ENCODE measurements around the gene PDE9A. TPM values are rescaled to one million over a fixed set of nuclear protein-coding genes. Genes with fewer than 3 reads are reported as not detected.

Gene PDE9A
- total RNA-seq, 2 donors from 2014 or later, result 45.9 to 62.4 TPM

GRCh38 chr21:42656872-42657271 is 3.5 kb downstream of the PDE9A start:
- Histone ChIP-seq H3K9me3 (ENCODE audit: control insufficient read depth, low read length) (no peaks in the 10 kb centered on the region), H3K4me1 (ENCODE audit: control insufficient read depth, insufficient read depth, low read length) (peaks cover 20% of the 10 kb centered on the region), H3K9ac (ENCODE audit: extremely low read depth, low read length, poor library complexity, severe bottlenecking) (no peak overlapping the region), H3K36me3 (ENCODE audit: control insufficient read depth, insufficient read depth, low read length) (peaks cover 16% of the 10 kb centered on the region), H3K27me3 (ENCODE audit: control insufficient read depth, insufficient read depth, low read length, poor library complexity, severe bottlenecking) (no peaks in the 10 kb centered on the region), H3K27ac (ENCODE audit: low read depth, low read length) (no peak overlapping the region), H3K4me3 (ENCODE audit: low read length) (no peak overlapping the region)
- Mint-ChIP-seq H3K27me3 (ENCODE audit: insufficient read depth) (no peaks in the 10 kb centered on the region), H3K4me1 (peaks cover 28% of the 10 kb centered on the region), H3K9me3 (no peaks in the 10 kb centered on the region), H3K4me3 (peak overlapping the region; percentile 76), H3K27ac (peak overlapping the region; percentile 70), H3K36me3 (ENCODE audit: low read depth) (peaks cover 21% of the 10 kb centered on the region)
- DNase-seq, result no peak
- WGBS, 2 experiments (ENCODE audit: insufficient coverage in 1 of 2, insufficient read length in 1 of 2), result 92% methylated on average over 7 to 9 of the region's 9 CpGs
- TF ChIP-seq CTCF (conservative IDR thresholded peaks at IDR 0.05), result no peak

- H3K4me1 ChIP-seq (ENCODE audit: control insufficient read depth, insufficient read depth, low read length), result peaks cover 19% of the 10 kb centered on the region
- no peak overlapping the region for H3K9ac ChIP-seq (ENCODE audit: extremely low read depth, low read length, poor library complexity, severe bottlenecking)
- Mint-ChIP-seq H3K27ac (no peak overlapping the region), H3K27me3 (ENCODE audit: insufficient read depth) (no peaks in the 10 kb centered on the region), H3K4me1 (peaks cover 26% of the 10 kb centered on the region), H3K36me3 (ENCODE audit: low read depth) (peaks cover 21% of the 10 kb centered on the region), H3K4me3 (no peak overlapping the region), H3K9me3 (no peaks in the 10 kb centered on the region)
- no peaks in the 10 kb centered on the region for H3K9me3 ChIP-seq (ENCODE audit: control insufficient read depth, low read length)
- no peak for TF ChIP-seq CTCF (conservative IDR thresholded peaks at IDR 0.05)
- peaks cover 25% of the 10 kb centered on the region for H3K36me3 ChIP-seq (ENCODE audit: control insufficient read depth, insufficient read depth, low read length)
- WGBS, 2 experiments (ENCODE audit: insufficient coverage in 1 of 2, insufficient read length in 1 of 2), result 94 to 95% methylated on average over 14 to 28 of the region's 28 CpGs
- no peak for DNase-seq
- no peak overlapping the region for H3K4me3 ChIP-seq (ENCODE audit: low read length)
- H3K27ac ChIP-seq (ENCODE audit: low read depth, low read length), result no peak overlapping the region
- H3K27me3 ChIP-seq (ENCODE audit: control insufficient read depth, insufficient read depth, low read length, poor library complexity, severe bottlenecking), result no peaks in the 10 kb centered on the region
Measured at GRCh38 chr21:42657676-42658319, 4.4 kb downstream of the PDE9A start.

- DNase-seq, result no peak
- no peak overlapping the region for H3K27ac ChIP-seq (ENCODE audit: low read depth, low read length)
- no peak for TF ChIP-seq CTCF (conservative IDR thresholded peaks at IDR 0.05)
- H3K27me3 Mint-ChIP-seq (ENCODE audit: insufficient read depth), result no peaks in the 10 kb centered on the region
- H3K9ac ChIP-seq (ENCODE audit: extremely low read depth, low read length, poor library complexity, severe bottlenecking), result no peak overlapping the region
- H3K36me3 Mint-ChIP-seq (ENCODE audit: low read depth), result peaks cover 21% of the 10 kb centered on the region
- peaks cover 32% of the 10 kb centered on the region for H3K36me3 ChIP-seq (ENCODE audit: control insufficient read depth, insufficient read depth, low read length)
- H3K4me1 ChIP-seq (ENCODE audit: control insufficient read depth, insufficient read depth, low read length), result peaks cover 16% of the 10 kb centered on the region
- no peaks in the 10 kb centered on the region for H3K9me3 ChIP-seq (ENCODE audit: control insufficient read depth, low read length)
- WGBS, 2 experiments (ENCODE audit: insufficient coverage in 1 of 2, insufficient read length in 1 of 2), result 94 to 96% methylated on average over 9 to 16 of the region's 16 CpGs
- peaks cover 24% of the 10 kb centered on the region for H3K4me1 Mint-ChIP-seq
- H3K4me3 Mint-ChIP-seq, result no peak overlapping the region
- no peaks in the 10 kb centered on the region for H3K27me3 ChIP-seq (ENCODE audit: control insufficient read depth, insufficient read depth, low read length, poor library complexity, severe bottlenecking)
- peak overlapping the region; percentile 69 for H3K27ac Mint-ChIP-seq
- no peaks in the 10 kb centered on the region for H3K9me3 Mint-ChIP-seq
- no peak overlapping the region for H3K4me3 ChIP-seq (ENCODE audit: low read length)
Measured at GRCh38 chr21:42658320-42659105, 5.1 kb downstream of the PDE9A start.
